CD4-positive, alpha-beta T cell treated with Interleukin-2 at 100 ng/mL for 4 hours (primary cell): ENCODE data around the gene TMEM178B.
"Not testable (repeated sequence)": the region's sequence is repeated elsewhere in the genome, so short reads cannot be mapped to it uniquely, and the experiment has no call there.

ENCODE experiments used
- DNase-seq: peaks from one replicate; pipeline ENCODE4 v3.0.0-alpha.2; 2020; ENCODE audit warnings: low spot score

Gene TMEM178B

DNA sequence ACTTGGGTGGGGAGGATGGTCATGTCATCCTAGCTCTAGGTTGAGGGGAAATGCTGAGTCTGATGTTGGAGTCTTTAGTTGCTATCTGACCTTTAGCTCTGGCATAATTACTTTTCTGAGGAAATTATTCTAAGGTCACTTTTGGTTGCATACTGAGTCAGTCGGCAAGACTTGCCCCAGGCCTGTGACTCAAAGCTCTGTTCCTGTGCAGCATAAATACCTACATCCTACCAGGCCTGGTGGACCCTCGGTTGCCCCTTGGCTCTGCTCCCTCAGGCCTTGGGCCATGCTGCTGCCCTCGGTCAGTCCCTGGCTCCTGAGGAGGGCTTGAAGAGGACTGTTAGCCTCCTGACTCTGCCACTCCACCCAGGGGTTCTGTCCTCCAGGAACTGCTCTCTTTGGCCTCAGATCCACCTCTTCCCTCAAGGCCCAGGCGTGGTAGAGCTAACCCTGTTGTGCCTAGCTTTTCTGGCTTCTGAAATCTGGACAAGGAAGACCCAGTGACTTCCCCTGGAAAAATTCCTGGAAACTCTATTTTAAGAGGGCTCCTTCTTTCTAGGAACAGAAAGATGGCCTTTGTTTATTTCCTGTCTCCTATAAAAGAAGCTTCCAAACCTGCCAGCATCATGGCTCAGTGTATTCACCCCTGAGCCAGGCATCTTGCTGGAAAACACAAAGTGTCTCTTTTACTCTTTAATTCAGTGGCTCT, 71.2 kb downstream of the TMEM178B start:
- DNase-seq, result no peak

DNA sequence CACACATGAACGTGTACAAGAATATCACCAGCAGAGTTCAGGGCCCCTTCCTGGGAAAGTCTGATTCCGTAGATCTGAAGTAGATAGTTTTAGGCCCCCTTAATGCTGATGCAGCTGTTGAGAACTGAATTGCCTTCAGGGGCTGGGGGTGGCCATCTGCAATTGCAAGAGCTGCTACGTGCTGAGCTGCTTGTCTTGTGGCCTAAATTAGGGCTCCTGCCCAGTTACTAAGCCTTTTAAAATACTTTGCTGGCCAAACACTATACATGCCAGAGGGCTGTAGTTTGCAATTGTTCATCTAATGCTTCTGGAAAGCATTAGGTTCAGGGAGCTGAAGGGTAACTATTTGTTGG, 71.7 kb downstream of the TMEM178B start:
- DNase-seq, result no peak

DNA sequence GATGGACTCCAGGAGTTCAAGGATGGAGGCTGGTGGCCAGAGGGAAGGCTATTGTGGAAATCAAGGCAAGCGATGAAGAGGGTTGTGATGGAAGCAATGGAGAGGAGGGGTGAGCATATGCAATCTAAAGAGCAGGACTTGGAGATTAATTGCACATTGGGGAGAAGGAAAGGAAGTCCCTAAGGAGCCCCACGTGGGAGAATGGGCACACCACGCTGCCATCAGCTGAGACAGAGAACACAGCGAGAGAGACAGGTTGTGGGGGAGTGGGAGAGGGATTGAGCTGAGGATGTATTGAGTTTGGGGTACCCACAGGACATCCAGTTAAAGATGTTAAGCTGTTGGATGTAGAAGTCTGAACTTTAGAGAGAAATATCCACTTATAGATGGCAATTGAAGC, 73.6 kb downstream of the TMEM178B start:
- no peak for DNase-seq

DNA sequence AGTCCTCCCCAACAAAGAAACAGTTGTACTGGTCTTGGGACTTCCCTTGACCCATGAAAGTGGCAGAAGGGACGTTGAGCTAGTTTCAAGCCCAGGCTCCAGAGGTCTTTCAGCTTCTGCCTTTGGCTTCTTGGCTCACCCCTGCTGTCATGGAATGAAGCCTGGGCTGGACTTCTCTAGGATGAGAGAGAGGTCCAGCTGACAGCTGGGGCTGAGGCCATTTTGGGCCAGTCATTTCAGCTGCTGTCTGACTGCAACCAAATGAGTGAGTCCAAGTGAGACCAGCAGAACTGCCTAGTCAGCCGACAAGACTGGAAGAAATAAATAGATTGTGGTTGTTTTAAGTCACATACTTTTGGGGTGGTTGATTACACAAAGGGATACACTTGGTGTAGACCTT, 76.6 kb downstream of the TMEM178B start:
- DNase-seq, result no peak

DNA sequence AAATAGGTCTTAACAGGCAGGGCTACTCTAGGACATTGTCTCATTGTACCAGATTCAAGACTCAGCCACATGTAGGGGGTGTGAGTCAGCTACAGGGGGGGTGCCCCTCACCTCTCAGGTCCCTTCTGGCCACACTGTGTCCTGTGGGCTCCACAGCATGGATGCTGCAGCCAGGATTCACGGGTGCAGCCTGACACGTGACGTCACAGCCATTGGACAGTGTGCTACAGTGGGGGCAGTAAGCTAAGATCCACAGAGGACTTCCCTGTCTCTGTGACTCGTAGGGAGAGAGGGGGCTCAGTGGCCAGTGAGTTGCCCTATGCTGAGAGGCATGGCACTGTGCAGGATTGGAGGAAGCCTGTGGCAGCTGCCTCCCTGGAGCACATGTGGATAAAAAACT, 77.9 kb downstream of the TMEM178B start:
- no peak for DNase-seq

DNA sequence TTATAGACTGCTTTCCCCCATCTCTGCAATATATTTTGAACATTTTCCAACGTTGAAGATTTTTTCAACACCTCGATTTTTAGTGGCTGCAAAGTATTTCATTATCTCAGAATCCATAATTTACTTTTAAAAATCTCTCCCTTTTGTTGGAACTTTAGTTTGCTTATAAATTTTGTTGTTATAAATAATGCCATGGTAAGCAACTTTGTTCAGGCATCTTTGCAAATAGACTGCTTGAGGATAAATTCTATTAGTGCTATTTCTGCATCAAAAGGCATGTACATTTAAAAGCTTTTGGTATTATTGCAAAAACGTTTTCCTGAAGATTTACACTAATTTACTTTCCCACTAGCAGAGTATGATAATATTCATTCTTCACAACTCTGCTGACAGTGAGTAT, 79.4 kb downstream of the TMEM178B start:
- no peak for DNase-seq

DNA sequence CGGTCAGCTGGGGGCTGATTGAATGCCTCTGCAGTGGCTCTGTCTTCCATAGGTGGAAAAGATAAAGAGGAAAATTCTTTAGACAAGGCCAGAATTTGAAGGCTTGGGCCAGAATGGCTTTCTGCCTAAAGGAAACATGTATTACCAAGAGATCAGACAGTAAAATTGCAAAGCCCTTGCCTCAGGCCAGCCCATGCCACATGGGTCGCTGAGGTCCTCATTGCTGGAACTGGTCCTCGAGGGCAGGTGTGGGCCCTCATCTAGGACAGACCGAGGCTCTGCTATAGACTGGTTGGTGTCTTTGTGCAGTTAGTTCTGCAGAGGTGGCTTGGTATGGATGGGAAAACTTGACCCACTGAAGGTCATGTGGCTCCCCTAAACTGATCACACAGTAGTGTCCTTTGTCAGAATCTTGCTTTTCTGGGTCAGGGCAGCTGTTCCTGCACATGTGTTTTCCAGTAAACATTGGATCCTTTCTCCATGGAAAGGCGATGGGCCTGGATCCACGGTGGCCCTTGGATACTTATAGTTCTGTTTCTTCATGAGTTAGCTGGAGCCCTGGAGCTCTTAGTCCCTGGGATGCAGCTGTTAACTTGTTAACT, 80.4 kb downstream of the TMEM178B start:
- DNase-seq, result no peak

DNA sequence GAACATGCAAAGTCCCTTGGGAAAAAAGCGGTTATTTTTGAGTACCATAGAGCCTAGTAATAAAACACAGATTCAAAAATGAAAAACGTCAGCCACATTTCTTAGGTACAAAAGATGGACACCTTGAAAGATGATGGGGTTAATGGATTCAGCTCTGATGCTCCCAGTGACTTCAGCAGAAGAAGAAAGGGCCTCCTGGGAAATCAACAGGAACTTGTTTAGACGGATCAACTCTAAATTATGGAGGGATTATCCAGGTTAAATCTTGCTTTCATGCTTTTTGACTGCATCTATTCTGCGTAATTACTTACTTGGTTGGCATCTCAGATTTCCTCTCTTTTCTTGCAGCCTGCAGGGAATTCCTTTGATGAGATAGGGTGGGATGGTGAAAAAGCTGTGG, 82.5 kb downstream of the TMEM178B start:
- DNase-seq, result no peak

DNA sequence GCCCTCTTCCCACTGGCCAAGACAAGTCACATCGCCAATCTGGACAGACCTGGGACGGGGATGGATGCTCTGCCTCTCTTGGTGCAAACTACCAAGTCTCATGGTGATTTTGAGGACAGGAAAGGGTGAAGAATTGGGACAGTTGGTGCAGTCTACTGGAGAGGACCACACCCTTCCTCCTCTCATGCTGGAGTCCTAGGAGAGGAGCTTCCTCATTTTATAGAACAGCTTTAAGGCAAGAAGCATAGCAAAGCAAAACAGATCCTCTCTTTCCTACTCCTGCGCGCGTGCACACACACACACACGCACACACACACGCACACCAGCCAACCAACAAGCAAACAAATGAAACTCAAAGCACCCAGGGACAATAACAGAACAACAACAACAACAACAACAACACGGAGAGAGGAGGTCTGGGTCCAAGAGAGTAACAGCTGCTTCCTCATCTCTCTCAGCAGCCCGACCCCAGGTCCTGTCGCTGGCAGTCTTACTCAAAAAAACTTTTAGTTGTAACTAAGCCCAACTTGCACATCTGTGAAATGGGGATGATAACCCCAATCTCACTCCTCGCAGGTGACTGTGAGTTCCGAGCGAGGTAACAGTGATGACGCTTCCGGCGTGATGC, 83.4 kb downstream of the TMEM178B start:
- no peak for DNase-seq

DNA sequence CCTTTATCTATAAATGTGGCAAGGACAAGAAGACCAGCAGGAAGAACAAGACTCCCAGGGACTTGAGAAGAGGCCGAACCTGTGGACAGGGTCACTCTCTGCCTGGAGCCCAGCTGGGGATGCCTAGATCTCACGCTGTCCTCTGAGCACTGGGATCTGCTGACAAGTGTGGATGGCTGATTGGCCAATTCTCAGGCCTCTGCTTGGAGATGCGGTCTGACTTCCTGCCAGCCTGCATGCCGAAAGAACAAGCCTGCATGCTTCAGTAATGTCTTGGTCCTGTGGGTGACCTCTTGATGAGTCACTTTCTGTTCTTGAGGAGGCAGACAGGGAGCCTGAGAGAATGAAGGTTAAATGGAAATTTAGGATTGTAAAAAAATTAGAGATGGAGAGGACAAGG, 84.7 kb downstream of the TMEM178B start:
- DNase-seq, result no peak

DNA sequence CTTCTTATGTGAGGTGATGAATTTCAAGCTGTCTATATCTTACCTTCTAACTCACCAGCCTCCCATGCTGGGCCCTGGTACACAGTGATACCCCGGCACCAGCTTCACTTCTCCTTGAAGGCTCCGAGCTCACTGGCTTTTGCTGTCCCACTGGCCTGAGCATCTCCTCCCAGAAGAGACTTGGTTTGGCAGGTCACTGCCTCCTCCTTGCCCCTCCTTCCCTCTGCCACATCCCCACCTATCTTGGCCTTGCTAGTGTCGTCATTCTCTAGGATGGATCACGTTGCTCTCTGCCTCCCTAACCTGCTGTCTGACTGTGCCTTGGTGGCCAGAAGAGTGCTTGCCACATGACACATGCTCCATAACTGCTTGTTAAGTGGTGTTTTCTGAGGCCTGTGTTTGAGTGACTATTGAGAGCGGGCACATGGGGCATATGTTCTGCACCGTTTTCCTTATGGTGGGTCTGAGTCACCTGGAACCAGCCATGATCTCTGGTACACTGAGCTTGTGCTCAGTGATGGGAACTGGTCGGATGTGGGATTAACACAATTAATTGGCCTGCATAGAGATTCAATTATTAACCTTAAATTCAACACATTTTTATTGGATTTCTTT, 86.5 kb downstream of the TMEM178B start:
- no peak for DNase-seq

DNA sequence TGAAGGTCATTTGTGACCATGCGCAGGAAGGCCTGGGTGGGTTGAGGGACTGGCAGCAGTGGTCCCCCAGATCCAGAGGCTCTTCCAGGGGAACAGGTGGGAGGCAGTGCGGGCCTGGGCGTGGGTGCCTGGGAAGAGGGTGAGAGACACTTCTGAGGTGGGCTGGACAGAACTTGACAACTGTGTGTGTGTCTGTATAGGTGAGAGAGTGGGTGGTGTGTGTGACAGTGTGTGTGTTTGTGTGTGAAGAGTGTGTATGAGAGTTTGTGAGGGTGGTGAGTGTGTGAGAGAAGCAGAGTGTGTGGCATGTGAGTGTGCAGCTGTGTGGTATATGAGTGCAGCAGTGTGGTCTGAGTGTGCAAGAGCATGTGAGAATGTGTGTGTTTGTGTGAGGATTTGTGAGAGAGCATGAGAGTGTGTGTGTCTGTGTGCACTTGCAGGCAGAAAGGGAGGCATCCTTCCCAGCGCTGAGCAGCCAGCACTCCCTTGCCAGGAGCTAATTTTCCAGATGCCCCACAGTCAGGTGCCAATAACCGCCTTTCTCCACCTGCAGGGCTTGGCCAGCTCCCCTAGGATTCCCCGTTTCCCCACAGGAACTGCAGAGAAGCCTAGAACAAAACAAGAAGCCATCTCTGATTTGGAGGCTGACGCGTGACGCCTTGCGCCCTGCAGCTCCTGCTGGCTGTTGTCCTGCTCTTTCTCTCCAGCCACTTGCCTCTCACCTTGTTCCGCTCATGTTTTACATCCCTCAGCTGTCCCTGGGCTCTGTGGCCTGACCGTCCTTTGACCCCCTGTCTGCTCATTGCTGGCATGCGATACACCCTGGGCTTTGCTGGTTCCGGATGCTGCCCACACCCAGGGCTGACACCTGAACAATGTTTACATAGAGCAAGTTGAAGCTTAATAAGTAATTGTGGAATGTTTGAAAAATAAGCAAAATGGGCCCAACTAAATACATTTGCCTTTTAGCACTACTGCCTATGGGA, 88.0 kb downstream of the TMEM178B start:
- DNase-seq, result no peak

DNA sequence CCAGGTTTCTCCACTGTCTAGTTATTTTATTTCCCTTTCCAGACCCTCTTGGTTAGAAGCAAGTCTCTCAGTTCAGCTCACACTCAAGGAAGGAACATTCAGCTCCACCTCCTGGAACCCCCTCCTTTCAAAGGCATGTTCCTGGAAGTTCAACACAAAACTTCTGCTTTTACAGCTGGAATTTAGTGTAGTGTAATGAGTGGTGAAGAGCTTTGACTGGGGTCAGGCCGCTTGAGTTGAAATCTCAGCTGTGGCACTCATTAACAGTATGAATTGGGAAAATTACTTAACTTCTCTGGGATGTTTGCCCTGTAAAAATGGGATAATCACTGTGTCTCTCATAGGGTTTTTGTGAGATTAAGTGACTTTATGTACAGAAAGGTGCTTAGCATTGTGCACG, 91.7 kb downstream of the TMEM178B start:
- DNase-seq, result no peak

DNA sequence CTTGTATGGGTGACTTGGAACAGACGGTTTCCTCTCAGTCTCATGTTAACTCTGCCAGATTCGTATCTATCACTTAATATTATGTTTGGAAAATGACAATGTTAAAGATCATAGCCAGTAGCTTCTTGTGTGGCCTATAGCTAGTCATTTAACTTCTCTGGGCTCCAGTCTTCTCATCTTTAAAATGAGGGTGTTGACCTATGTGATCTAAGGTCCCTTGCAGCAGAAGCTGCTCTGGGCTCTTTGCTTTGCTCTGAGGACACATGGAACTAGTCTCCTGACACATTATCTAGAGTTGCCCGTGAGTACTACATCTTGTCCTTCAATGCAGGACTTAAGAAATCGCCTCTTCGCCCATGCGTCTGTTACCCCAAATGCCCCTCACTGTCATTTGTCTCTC, 93.1 kb downstream of the TMEM178B start:
- no peak for DNase-seq

DNA sequence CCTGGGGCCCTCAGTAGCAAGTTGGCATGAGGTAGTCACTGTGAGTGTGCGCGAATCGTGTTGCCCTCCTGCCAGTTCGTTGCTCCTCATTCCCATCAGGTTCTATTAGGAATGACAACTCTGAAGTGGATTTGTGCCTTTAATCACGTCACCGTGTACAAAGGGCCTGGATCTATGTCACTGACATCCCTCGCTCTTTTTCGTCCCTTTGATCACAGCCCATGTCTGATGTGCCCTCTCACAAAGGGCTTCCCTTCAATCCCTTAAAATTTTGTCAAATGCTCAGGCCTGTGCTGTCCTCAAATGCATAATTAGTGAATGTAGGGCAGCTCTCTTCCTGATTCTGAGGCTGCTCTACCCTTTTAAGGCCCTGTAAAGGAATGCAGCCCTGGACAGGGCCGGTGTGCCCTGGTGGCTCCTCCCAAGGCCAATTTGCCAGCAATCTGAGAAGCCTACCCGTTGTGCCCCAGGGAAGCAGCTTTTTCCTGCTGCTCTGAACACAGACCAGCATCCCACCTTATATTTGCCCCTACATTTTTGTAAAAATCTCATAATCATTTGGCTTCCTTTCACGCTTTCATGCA, 93.6 kb downstream of the TMEM178B start:
- no peak for DNase-seq

DNA sequence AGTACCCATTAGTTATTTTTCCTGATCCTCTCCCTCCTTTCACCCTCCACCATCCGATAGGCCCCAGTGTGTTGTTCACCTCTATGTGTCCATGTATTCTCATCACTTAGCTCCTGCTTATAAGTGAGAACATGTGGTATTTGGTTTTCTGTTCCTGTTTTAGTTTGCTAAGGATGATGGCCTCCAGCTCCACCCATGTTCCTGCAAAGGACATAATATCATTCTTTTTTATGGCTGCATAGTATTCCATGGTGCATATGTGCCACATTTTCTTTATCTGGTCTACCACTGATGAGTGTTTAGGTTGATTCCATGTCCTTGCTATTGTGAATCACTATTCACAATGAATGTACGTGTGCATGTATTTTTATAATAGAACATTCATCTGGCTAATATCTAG, 95.3 kb downstream of the TMEM178B start:
- not testable (repeated sequence) for DNase-seq

DNA sequence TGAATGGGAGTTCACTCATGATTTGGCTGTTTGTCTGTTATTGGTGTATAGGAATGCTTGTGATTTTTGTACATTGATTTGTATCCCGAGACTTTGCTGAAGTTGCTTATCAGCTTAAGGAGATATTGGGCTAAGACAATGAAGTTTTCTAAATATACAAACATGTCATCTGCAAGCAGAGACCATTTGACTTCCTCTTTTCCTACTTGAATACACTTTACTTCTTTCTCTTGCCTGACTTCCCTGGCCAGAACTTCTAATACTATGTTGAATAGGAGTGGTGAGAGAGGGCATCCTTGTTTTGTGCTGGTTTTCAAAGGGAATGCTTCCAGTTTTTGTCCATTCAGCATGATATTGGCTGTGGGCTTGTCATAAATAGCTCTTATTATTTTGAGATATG, 101.9 kb downstream of the TMEM178B start:
- not testable (repeated sequence) for DNase-seq

DNA sequence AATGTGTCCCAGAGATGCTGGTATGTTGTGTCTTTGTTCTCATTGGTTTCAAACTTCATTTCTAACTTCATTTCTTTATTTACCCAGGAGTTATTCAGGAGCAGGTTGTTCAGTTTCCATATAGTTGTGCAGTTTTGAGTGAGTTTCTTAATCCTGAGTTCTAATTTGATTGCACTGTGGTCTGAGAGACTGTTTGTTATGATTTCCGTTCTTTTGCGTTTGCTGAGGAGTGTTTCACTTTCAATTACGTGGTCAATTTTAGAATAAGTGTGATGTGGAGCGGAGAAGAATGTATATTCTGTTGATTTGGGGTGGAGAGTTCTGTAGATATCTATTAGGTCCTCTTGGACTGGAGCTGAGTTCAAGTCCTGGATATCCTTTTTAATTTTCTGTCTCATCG, 103.3 kb downstream of the TMEM178B start:
- peak; percentile 1 for DNase-seq

DNA sequence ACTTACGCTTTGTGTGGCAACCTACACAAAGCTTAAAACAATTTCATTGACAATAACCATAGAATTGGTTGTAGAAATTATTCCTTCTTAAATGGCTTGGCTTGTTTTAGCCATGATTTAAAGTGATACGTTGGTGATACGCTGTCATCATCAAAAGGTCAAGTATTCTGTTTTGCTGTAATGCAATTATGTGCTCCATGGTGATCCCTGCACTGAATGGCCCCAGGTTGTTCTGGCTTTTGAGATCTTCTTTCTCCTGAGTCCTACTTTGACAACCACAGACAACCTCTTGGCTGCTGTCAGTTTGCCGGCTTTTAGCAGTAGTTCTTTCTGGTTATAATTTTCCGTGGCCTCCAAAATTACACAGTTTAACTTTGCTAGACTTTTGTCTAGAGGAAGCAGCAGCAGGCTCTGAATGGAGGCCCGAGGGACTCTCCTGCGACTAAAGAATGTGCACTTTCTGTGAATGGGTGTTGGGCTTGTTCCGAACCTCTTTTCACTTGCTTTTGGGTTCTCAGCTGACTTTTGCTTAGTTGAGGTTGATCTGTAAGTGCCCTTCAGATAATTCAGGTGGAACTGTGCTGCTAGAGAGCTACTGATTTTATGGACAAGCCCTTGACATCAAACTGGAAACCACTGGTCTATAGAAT, 104.7 kb downstream of the TMEM178B start:
- no peak for DNase-seq

DNA sequence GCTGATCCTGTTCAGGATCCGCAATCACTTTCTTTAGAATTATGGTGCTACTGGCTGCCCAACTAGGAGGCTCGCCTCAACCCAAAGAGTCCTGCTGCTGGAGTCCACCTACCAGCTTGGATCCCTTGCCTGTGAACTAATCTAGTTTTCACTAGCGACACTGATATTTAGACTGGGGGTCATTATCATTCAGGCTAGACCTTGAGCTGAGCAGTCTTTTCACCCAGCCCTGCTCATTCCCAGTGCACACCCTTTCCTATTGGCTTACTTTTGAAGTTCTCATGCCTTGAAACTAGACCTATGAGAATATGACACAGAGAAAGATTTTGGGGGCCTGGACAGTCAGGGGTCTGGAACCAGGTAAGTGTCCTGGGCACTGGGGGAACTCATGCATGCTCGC, 107.9 kb downstream of the TMEM178B start:
- DNase-seq, result no peak

DNA sequence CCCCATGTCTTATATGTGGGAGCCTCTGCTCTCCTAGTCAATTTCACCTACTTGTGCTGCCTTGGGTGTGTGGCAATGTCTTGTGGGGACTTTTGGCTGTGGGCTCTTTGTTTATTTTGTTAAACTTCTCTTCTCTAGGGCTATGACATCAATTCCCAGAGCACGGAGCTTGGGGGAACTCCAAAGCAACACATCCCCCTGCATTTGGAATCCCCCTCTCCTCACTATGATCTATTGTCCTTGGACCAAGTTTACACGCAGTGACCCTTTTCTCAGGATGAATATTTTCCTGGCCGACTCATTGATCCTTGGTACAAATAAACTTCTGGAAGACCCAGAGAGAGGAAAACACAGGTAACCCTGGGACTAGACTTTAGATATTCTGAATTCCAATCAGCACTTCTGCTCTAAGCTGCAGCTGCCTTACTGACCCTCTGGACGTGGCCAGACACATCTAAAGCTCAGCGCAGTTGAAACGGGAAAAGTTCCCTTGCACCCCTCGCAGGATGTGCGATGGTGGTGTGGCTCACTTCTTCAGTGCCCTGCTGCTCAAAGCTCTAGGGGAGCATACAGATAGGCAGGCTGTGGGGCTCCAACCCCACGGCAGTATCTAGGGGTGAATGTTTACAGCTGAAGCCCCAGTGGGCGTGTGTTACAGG, 110.8 kb downstream of the TMEM178B start:
- DNase-seq, result no peak
